Colonic mucosa (tissue), 4 donors: ENCODE measurements around the gene NKAIN2. TPM values are rescaled to one million over a fixed set of nuclear protein-coding genes. Genes with fewer than 3 reads are reported as not detected.

Experiments
- DNase-seq: peaks from one replicate; pipeline ENCODE4 v3.0.0-alpha.2; 2020
- H3K27ac ChIP-seq: fragments of 200-600 bp; one replicate; pipeline ENCODE4 v1.8.0; 2021
- H3K27me3 ChIP-seq: fragments of 200-600 bp; one replicate; pipeline ENCODE4 v1.8.0; 2021
- H3K36me3 ChIP-seq: fragments of 200-600 bp; one replicate; pipeline ENCODE4 v1.8.0; 2021
- H3K4me1 ChIP-seq: fragments of 200-600 bp; one replicate; pipeline ENCODE4 v1.8.0; 2021; ENCODE audit warnings: mild to moderate bottlenecking
- H3K4me3 ChIP-seq: fragments of 200-600 bp; one replicate; pipeline ENCODE4 v1.8.0; 2021
- H3K9ac ChIP-seq, 2 donors: one replicate each; pipeline ENCODE4 v1.7.0; 2013; ENCODE audit warnings: control low read depth in 2 of 2, low read depth in 2 of 2, low read length in 2 of 2
- H3K9me3 ChIP-seq: fragments of 200-600 bp; one replicate; pipeline ENCODE4 v1.8.0; 2021
- CTCF ChIP-seq: fragments of 200-600 bp; IDR thresholded peaks from one replicate; pipeline ENCODE4 v1.8.0; 2022; ENCODE audit warnings: antibody characterized with exemption, mild to moderate bottlenecking
- intact Hi-C: fragments of 100-400 bp; cut with DNase I; formaldehyde crosslinking; loops from one replicate; pipeline ENCODE4 v1.14.1; 2022
- total RNA-seq, 2 donors: library from RNA; stranded (reverse); fragmentation: NEBNext Ultra II Directional in 1 of 2; extraction: Animal tissue kit (Norgen Biotek cat#: 25700) in 1 of 2; gene quantifications; one replicate each; pipeline ENCODE4 v1.2.1, GENCODE V29; 2021
- donor health status: healthy.
- donor health status: DM: no; HTN: no; CAD: no.
- donor health status: DM: no; HTN: no; CAD: no.

NKAIN2 gene
- total RNA-seq, 2 donors from 2014 or later = 0.21 TPM; not detected in 1

- no peaks in the 10 kb centered on the region for H3K36me3 ChIP-seq
- DNase-seq = no peak
- no peaks in the 10 kb centered on the region for H3K4me1 ChIP-seq
- no peak for TF ChIP-seq CTCF
- no peak overlapping the region for H3K27ac ChIP-seq
- H3K4me3 ChIP-seq = no peak overlapping the region
- no peak overlapping the region for H3K9ac ChIP-seq
- no peaks in the 10 kb centered on the region for H3K9me3 ChIP-seq
- H3K27me3 ChIP-seq = no peaks in the 10 kb centered on the region
- intact Hi-C loops = no loop called here
Observed at GRCh38 chr6:124823240-124824111, 1019.8 kb downstream of the NKAIN2 start.

- Histone ChIP-seq H3K4me3 (no peak overlapping the region), H3K27me3 (no peaks in the 10 kb centered on the region), H3K9me3 (no peaks in the 10 kb centered on the region), H3K4me1 (no peaks in the 10 kb centered on the region), H3K9ac (no peak overlapping the region), H3K27ac (no peak overlapping the region), H3K36me3 (no peaks in the 10 kb centered on the region)
- TF ChIP-seq CTCF = no peak
- intact Hi-C loops = no loop called here
- no peak for DNase-seq
Observed at GRCh38 chr6:124825564-124825963, 1021.9 kb downstream of the NKAIN2 start.

GRCh38 chr6:124829822-124830221, 1026.2 kb downstream of the NKAIN2 start:
- H3K27ac ChIP-seq = no peak overlapping the region
- H3K4me3 ChIP-seq = no peak overlapping the region
- no peak overlapping the region for H3K9ac ChIP-seq
- no peaks in the 10 kb centered on the region for H3K4me1 ChIP-seq
- DNase-seq = no peak
- H3K9me3 ChIP-seq = no peaks in the 10 kb centered on the region
- intact Hi-C loops = no loop called here
- H3K36me3 ChIP-seq = no peaks in the 10 kb centered on the region
- TF ChIP-seq CTCF = no peak
- H3K27me3 ChIP-seq = no peaks in the 10 kb centered on the region

GRCh38 chr6:124830506-124830905, 1026.8 kb downstream of the NKAIN2 start:
- H3K27me3 ChIP-seq = no peaks in the 10 kb centered on the region
- H3K9ac ChIP-seq = no peak overlapping the region
- intact Hi-C loops = no loop called here
- H3K27ac ChIP-seq = no peak overlapping the region
- no peak for TF ChIP-seq CTCF
- H3K4me3 ChIP-seq = no peak overlapping the region
- DNase-seq = no peak
- no peaks in the 10 kb centered on the region for H3K36me3 ChIP-seq
- H3K4me1 ChIP-seq = no peaks in the 10 kb centered on the region
- H3K9me3 ChIP-seq = no peaks in the 10 kb centered on the region

GRCh38 chr6:124854338-124854922, 1050.8 kb downstream of the NKAIN2 start:
- intact Hi-C loops = no loop called here
- H3K9ac ChIP-seq = no peak overlapping the region
- H3K27me3 ChIP-seq = no peaks in the 10 kb centered on the region
- no peaks in the 10 kb centered on the region for H3K9me3 ChIP-seq
- DNase-seq = no peak
- TF ChIP-seq CTCF = no peak
- no peak overlapping the region for H3K4me3 ChIP-seq
- H3K36me3 ChIP-seq = no peaks in the 10 kb centered on the region
- H3K4me1 ChIP-seq = no peaks in the 10 kb centered on the region
- no peak overlapping the region for H3K27ac ChIP-seq
